ENCODE measurements around the gene DENND2D. TPM values are rescaled to one million over a fixed set of nuclear protein-coding genes. Genes with fewer than 3 reads are reported as not detected.

DENND2D gene
- total and polyA plus RNA-seq, 2 experiments from 2014 or later: 2.5 to 3.0 TPM

- Histone ChIP-seq H3K9me2 (ENCODE audit: insufficient read depth) (no peaks in the 10 kb centered on the region), H3F3A (replicated peaks; ENCODE audit: low read depth) (no peaks in the 10 kb centered on the region), H3K27me3 (ENCODE audit: insufficient read depth) (no peaks in the 10 kb centered on the region), H3K4me2 (no peak overlapping the region), H4K20me1 (replicated peaks; ENCODE audit: insufficient read depth) (no peaks in the 10 kb centered on the region), H3K4me1 (ENCODE audit: insufficient read depth) (no peaks in the 10 kb centered on the region), H3K79me2 (replicated peaks; ENCODE audit: insufficient read depth) (no peaks in the 10 kb centered on the region), H3K27ac (ENCODE audit: low read depth) (no peak overlapping the region), H3K4me3 (no peak overlapping the region), H3K36me3 (ENCODE audit: insufficient read depth) (peaks cover 6% of the 10 kb centered on the region; the same call in 1 of the 2 replicates), H2AFZ (no peak overlapping the region)
- no peak overlapping the region for H3K4me3 Mint-ChIP-seq
- no peak overlapping the region for H3K27ac Mint-ChIP-seq
- no peaks in the 10 kb centered on the region for H3K27me3 Mint-ChIP-seq (ENCODE audit: insufficient read depth, low read depth, poor library complexity)
- ATAC-seq (no peak), DNase-seq (ENCODE audit: low spot score) (no peak)
- TF ChIP-seq ZNF114 (CRISPR knock-in tag; IDR thresholded peaks at IDR 0.05) (no peak), EZH2 (IDR thresholded peaks at IDR 0.05; ENCODE audit: low read depth, unreplicated experiment) (no peak), JUNB (IDR thresholded peaks at IDR 0.05; ENCODE audit: unreplicated experiment) (no peak), ZNF331 (CRISPR knock-in tag; IDR thresholded peaks at IDR 0.05; ENCODE audit: low read depth) (no peak), NANOG (IDR thresholded peaks at IDR 0.05; ENCODE audit: borderline replicate concordance) (no peak), EZH2phosphoT487 (IDR thresholded peaks at IDR 0.05; ENCODE audit: unreplicated experiment) (no peak), STAT1 (IDR thresholded peaks at IDR 0.05; ENCODE audit: unreplicated experiment) (no peak), CREB1 (CRISPR knock-in tag; IDR thresholded peaks at IDR 0.05; ENCODE audit: low read depth) (no peak), POLR2AphosphoS5 (IDR thresholded peaks at IDR 0.05; ENCODE audit: low read depth) (no peak)
- TF ChIP-seq, protein P1, sequence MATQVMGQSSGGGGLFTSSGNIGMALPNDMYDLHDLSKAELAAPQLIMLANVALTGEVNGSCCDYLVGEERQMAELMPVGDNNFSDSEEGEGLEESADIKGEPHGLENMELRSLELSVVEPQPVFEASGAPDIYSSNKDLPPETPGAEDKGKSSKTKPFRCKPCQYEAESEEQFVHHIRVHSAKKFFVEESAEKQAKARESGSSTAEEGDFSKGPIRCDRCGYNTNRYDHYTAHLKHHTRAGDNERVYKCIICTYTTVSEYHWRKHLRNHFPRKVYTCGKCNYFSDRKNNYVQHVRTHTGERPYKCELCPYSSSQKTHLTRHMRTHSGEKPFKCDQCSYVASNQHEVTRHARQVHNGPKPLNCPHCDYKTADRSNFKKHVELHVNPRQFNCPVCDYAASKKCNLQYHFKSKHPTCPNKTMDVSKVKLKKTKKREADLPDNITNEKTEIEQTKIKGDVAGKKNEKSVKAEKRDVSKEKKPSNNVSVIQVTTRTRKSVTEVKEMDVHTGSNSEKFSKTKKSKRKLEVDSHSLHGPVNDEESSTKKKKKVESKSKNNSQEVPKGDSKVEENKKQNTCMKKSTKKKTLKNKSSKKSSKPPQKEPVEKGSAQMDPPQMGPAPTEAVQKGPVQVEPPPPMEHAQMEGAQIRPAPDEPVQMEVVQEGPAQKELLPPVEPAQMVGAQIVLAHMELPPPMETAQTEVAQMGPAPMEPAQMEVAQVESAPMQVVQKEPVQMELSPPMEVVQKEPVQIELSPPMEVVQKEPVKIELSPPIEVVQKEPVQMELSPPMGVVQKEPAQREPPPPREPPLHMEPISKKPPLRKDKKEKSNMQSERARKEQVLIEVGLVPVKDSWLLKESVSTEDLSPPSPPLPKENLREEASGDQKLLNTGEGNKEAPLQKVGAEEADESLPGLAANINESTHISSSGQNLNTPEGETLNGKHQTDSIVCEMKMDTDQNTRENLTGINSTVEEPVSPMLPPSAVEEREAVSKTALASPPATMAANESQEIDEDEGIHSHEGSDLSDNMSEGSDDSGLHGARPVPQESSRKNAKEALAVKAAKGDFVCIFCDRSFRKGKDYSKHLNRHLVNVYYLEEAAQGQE (IDR thresholded peaks at IDR 0.05; ENCODE audit: unreplicated experiment): no peak
- TF ChIP-seq, protein P2, sequence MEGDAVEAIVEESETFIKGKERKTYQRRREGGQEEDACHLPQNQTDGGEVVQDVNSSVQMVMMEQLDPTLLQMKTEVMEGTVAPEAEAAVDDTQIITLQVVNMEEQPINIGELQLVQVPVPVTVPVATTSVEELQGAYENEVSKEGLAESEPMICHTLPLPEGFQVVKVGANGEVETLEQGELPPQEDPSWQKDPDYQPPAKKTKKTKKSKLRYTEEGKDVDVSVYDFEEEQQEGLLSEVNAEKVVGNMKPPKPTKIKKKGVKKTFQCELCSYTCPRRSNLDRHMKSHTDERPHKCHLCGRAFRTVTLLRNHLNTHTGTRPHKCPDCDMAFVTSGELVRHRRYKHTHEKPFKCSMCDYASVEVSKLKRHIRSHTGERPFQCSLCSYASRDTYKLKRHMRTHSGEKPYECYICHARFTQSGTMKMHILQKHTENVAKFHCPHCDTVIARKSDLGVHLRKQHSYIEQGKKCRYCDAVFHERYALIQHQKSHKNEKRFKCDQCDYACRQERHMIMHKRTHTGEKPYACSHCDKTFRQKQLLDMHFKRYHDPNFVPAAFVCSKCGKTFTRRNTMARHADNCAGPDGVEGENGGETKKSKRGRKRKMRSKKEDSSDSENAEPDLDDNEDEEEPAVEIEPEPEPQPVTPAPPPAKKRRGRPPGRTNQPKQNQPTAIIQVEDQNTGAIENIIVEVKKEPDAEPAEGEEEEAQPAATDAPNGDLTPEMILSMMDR (conservative IDR thresholded peaks at IDR 0.05; ENCODE audit: low read depth in 2 of 2): no peak
- TF ChIP-seq, protein P3, sequence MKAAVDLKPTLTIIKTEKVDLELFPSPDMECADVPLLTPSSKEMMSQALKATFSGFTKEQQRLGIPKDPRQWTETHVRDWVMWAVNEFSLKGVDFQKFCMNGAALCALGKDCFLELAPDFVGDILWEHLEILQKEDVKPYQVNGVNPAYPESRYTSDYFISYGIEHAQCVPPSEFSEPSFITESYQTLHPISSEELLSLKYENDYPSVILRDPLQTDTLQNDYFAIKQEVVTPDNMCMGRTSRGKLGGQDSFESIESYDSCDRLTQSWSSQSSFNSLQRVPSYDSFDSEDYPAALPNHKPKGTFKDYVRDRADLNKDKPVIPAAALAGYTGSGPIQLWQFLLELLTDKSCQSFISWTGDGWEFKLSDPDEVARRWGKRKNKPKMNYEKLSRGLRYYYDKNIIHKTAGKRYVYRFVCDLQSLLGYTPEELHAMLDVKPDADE (IDR thresholded peaks at IDR 0.05): no peak
- TF ChIP-seq, protein P4, sequence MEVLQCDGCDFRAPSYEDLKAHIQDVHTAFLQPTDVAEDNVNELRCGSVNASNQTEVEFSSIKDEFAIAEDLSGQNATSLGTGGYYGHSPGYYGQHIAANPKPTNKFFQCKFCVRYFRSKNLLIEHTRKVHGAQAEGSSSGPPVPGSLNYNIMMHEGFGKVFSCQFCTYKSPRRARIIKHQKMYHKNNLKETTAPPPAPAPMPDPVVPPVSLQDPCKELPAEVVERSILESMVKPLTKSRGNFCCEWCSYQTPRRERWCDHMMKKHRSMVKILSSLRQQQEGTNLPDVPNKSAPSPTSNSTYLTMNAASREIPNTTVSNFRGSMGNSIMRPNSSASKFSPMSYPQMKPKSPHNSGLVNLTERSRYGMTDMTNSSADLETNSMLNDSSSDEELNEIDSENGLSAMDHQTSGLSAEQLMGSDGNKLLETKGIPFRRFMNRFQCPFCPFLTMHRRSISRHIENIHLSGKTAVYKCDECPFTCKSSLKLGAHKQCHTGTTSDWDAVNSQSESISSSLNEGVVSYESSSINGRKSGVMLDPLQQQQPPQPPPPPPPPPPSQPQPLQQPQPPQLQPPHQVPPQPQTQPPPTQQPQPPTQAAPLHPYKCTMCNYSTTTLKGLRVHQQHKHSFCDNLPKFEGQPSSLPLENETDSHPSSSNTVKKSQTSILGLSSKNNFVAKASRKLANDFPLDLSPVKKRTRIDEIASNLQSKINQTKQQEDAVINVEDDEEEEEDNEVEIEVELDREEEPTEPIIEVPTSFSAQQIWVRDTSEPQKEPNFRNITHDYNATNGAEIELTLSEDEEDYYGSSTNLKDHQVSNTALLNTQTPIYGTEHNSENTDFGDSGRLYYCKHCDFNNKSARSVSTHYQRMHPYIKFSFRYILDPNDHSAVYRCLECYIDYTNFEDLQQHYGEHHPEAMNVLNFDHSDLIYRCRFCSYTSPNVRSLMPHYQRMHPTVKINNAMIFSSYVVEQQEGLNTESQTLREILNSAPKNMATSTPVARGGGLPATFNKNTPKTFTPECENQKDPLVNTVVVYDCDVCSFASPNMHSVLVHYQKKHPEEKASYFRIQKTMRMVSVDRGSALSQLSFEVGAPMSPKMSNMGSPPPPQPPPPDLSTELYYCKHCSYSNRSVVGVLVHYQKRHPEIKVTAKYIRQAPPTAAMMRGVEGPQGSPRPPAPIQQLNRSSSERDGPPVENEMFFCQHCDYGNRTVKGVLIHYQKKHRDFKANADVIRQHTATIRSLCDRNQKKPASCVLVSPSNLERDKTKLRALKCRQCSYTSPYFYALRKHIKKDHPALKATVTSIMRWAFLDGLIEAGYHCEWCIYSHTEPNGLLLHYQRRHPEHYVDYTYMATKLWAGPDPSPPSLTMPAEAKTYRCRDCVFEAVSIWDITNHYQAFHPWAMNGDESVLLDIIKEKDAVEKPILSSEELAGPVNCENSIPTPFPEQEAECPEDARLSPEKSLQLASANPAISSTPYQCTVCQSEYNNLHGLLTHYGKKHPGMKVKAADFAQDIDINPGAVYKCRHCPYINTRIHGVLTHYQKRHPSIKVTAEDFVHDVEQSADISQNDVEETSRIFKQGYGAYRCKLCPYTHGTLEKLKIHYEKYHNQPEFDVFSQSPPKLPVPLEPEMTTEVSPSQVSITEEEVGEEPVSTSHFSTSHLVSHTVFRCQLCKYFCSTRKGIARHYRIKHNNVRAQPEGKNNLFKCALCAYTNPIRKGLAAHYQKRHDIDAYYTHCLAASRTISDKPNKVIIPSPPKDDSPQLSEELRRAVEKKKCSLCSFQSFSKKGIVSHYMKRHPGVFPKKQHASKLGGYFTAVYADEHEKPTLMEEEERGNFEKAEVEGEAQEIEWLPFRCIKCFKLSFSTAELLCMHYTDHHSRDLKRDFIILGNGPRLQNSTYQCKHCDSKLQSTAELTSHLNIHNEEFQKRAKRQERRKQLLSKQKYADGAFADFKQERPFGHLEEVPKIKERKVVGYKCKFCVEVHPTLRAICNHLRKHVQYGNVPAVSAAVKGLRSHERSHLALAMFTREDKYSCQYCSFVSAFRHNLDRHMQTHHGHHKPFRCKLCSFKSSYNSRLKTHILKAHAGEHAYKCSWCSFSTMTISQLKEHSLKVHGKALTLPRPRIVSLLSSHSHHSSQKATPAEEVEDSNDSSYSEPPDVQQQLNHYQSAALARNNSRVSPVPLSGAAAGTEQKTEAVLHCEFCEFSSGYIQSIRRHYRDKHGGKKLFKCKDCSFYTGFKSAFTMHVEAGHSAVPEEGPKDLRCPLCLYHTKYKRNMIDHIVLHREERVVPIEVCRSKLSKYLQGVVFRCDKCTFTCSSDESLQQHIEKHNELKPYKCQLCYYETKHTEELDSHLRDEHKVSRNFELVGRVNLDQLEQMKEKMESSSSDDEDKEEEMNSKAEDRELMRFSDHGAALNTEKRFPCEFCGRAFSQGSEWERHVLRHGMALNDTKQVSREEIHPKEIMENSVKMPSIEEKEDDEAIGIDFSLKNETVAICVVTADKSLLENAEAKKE (CRISPR knock-in tag; IDR thresholded peaks at IDR 0.05): no peak
- no peaks in the 10 kb centered on the region for H3K9me3 Mint-ChIP-seq
- peaks cover 21% of the 10 kb centered on the region; the same call in 2 of the 3 replicates for H3K36me3 Mint-ChIP-seq (ENCODE audit: low read depth)
- no peaks in the 10 kb centered on the region for H3K4me1 Mint-ChIP-seq
These were observed 20.4 kb downstream of the DENND2D start for GRCh38 chr1:111179968-111180533.
